Peyer's patch (tissue), 4 donors: ENCODE results near the gene RALGAPA1. TPM values are rescaled to one million over a fixed set of nuclear protein-coding genes. Genes with fewer than 3 reads are reported as not detected.

Experiments used
- DNase-seq, 3 donors: peaks; one replicate each; pipeline ENCODE4 v3.0.0-alpha.2; 2017 to 2019
- H3K27ac ChIP-seq, 4 donors: fragments of 200-600 bp; sonication (generic); one replicate each; pipeline ENCODE4 v1.5.1; 2016 to 2019
- H3K27me3 ChIP-seq, 2 donors: fragments of 200-600 bp; sonication (generic); one replicate each; pipeline ENCODE4 v1.5.1; 2019
- H3K36me3 ChIP-seq, 3 donors: fragments of 200-600 bp; sonication (generic); one replicate each; pipeline ENCODE4 v1.5.1; 2016 to 2019
- H3K4me1 ChIP-seq, 4 donors: fragments of 200-600 bp; sonication (generic); one replicate each; pipeline ENCODE4 v1.5.1; 2016 to 2019
- H3K4me3 ChIP-seq, 4 donors: fragments of 200-600 bp; sonication (generic); 1 replicate in 3 of 4; 2 replicates in 1 of 4; pipeline ENCODE4 v1.5.1; 2016 to 2019; ENCODE audit warnings: mild to moderate bottlenecking in 1 of 4
- H3K9me3 ChIP-seq, 4 donors: fragments of 200-600 bp; sonication (generic); one replicate each; pipeline ENCODE4 v1.5.1; 2016 to 2019; ENCODE audit warnings: mild to moderate bottlenecking in 1 of 4
- POLR2A ChIP-seq, 2 donors: fragments of 450-650 bp; IDR thresholded peaks; one replicate each; pipeline ENCODE4 v1.5.1; 2017; ENCODE audit warnings: antibody characterized with exemption in 2 of 2, mild to moderate bottlenecking in 2 of 2, moderate library complexity in 2 of 2
- total RNA-seq, 4 donors: library from RNA; depleted of rRNA; stranded (reverse); fragments of >200 nt; gene quantifications; one replicate each; pipeline ENCODE4 v1.1.0, GENCODE V29; 2016
- TF ChIP-seq, protein P1 (sequence below), 6 experiments: fragments of 450-650 bp in 4 of 6; fragments of 200-600 bp in 2 of 6; sonication (generic) in 1 of 6; IDR thresholded peaks; one replicate each; pipeline ENCODE4 v1.5.1; 2017 to 2019; ENCODE audit warnings: antibody characterized with exemption in 6 of 6, mild to moderate bottlenecking in 3 of 6, moderate library complexity in 1 of 6

The RALGAPA1 gene
- total RNA-seq, 4 donors from 2014 or later, result 61.8 to 163 (median 89.4) TPM

DNA sequence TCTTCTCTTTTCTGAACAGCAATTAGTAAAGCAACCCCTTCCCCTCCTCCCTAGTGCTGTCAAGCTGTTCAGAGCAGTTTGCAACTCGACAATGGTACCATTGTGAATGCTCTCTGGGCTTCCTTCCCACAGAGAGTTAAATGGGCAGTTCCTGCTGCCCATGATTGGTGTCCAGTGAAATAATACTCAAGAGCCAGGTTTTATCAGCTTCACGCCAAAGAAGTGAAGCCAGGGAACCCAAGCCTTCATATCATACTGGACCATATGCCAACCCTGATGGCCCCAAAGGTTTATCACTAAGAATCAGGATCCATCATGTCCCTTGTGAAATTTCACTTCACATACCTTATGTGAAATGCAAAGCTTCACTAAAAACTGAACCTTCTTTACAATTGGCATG, 250.4 kb downstream of the RALGAPA1 start:
- TF ChIP-seq, protein P1, sequence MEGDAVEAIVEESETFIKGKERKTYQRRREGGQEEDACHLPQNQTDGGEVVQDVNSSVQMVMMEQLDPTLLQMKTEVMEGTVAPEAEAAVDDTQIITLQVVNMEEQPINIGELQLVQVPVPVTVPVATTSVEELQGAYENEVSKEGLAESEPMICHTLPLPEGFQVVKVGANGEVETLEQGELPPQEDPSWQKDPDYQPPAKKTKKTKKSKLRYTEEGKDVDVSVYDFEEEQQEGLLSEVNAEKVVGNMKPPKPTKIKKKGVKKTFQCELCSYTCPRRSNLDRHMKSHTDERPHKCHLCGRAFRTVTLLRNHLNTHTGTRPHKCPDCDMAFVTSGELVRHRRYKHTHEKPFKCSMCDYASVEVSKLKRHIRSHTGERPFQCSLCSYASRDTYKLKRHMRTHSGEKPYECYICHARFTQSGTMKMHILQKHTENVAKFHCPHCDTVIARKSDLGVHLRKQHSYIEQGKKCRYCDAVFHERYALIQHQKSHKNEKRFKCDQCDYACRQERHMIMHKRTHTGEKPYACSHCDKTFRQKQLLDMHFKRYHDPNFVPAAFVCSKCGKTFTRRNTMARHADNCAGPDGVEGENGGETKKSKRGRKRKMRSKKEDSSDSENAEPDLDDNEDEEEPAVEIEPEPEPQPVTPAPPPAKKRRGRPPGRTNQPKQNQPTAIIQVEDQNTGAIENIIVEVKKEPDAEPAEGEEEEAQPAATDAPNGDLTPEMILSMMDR (IDR thresholded peaks at IDR 0.05), result no peak
- no peak for TF ChIP-seq POLR2A (IDR thresholded peaks at IDR 0.05)
- Histone ChIP-seq H3K36me3 (no peaks in the 10 kb centered on the region), H3K27me3 (no peaks in the 10 kb centered on the region), H3K4me3 (no peak overlapping the region), H3K4me1 (no peaks in the 10 kb centered on the region), H3K9me3 (no peaks in the 10 kb centered on the region), H3K27ac (no peak overlapping the region)
- DNase-seq, result no peak

DNA sequence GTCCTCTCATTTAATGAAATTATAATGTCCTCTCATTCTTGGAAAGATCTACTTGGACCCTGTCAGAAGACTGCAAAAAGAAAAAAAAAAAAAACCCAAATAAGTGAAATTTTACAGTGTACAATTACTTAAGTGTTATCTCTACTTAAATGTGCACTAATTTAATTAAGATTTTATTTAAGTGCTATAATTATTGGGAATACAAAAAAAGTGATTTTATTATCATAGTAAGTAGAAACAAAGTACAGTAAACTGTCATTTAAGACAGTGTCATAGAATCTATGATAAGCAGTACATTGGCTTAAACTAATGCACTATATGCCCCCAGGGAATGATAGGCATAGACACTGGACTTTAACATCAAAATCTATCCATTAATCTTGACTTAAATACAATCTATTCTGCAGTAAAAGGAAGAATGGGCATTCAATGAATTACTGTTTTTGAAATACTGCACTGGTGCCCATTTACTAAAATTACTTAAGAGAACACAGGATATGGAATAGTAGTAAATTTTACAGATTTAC, 251.8 kb downstream of the RALGAPA1 start:
- TF ChIP-seq, protein P1 (IDR thresholded peaks at IDR 0.05), result no peak
- no peak for TF ChIP-seq POLR2A (IDR thresholded peaks at IDR 0.05)
- DNase-seq, result no peak
- Histone ChIP-seq H3K9me3 (no peaks in the 10 kb centered on the region), H3K36me3 (no peaks in the 10 kb centered on the region), H3K27me3 (no peaks in the 10 kb centered on the region), H3K27ac (no peak overlapping the region), H3K4me1 (no peaks in the 10 kb centered on the region), H3K4me3 (no peak overlapping the region)

DNA sequence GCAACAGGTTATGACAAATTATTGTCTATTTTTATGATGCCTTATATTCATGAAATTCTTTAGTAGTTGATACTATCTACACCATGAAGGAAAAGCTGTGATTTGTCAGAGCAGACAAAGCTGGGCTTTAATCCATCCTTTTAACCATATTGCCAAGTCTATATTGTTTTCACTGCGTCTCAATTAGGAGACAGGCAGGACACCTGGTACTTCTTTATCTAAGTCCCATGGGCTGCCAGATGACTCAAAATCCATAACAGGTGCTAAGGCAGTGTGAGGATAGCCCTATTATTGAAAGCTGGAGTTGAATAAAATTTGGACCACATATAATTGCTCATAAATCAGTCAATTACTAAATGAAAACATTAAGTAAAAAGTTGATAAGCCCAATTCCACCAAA, 252.5 kb downstream of the RALGAPA1 start:
- no peak for TF ChIP-seq POLR2A (IDR thresholded peaks at IDR 0.05)
- TF ChIP-seq, protein P1 (IDR thresholded peaks at IDR 0.05), result no peak
- no peak for DNase-seq
- Histone ChIP-seq H3K36me3 (no peaks in the 10 kb centered on the region), H3K9me3 (no peaks in the 10 kb centered on the region), H3K4me3 (no peak overlapping the region), H3K27ac (no peak overlapping the region), H3K27me3 (no peaks in the 10 kb centered on the region), H3K4me1 (no peaks in the 10 kb centered on the region)

DNA sequence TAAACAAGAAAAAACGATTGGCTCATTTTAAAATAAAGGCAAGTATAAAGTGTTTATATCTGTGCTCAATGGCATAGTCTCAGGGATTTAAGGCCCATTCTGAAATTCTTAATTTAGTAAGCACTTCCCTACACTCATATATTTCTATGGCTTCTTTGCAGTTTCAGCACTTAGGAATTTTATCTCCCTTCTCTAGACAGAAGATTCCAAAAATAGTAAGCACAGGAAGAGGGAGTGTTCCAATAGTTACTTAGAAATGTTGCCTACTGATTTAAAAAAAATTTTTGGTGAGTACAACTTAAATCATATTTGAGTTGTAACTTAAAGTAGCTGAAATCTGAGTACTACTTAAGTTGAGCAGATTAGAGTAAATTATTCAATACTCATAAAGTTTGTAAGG, 255.3 kb downstream of the RALGAPA1 start:
- TF ChIP-seq, protein P1 (IDR thresholded peaks at IDR 0.05), result no peak
- TF ChIP-seq POLR2A (IDR thresholded peaks at IDR 0.05), result no peak
- H3K27me3 ChIP-seq, result no peaks in the 10 kb centered on the region
- H3K36me3 ChIP-seq, result no peaks in the 10 kb centered on the region
- no peak for DNase-seq
- H3K4me1 ChIP-seq, result no peaks in the 10 kb centered on the region
- no peak overlapping the region for H3K27ac ChIP-seq
- H3K4me3 ChIP-seq, result no peak overlapping the region
- no peaks in the 10 kb centered on the region for H3K9me3 ChIP-seq

DNA sequence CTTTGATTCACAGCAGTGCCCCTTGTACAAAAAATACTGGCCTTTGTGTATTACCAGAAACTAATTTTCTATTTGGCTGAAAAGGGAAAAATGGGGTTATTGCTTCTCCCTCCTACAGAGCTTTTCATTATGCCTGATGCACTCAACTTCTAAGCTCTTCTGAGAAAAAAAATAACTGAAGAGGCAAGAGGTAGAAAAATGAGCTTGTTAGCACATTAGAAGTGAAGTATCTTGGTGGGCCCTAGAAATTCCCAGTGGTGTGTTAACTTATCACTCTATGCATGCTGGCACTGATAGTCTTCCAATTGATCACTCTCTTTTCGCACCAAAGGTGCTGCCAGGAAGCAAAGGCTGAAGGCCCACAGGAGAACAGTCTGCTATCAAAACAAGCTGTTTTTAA, 258.0 kb downstream of the RALGAPA1 start:
- H3K27ac ChIP-seq, result no peak overlapping the region
- no peak overlapping the region for H3K4me3 ChIP-seq
- no peaks in the 10 kb centered on the region for H3K9me3 ChIP-seq
- no peaks in the 10 kb centered on the region for H3K27me3 ChIP-seq
- TF ChIP-seq, protein P1 (IDR thresholded peaks at IDR 0.05), result no peak
- no peak for TF ChIP-seq POLR2A (IDR thresholded peaks at IDR 0.05)
- H3K4me1 ChIP-seq, result no peaks in the 10 kb centered on the region
- H3K36me3 ChIP-seq, result no peaks in the 10 kb centered on the region
- DNase-seq, result no peak

DNA sequence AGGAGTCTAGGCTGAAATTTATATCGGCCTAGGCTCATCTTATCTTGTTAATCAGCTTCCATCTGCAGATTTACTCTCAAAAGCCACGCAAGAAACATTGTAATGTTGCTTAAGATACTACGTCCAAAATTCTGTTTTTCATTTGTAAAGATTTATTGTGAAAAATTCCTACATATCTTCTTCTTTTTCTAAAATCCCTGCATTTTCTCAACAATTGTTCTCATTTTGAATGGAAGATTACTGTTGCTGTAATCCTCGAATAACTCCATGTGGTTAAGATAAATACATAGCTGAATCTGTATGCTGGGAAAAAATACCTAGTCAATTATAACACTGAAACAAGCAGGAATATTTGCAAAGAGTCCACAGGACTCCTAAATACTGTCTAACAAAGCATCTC, 259.5 kb downstream of the RALGAPA1 start:
- no peaks in the 10 kb centered on the region for H3K9me3 ChIP-seq
- H3K27me3 ChIP-seq, result no peaks in the 10 kb centered on the region
- no peaks in the 10 kb centered on the region for H3K36me3 ChIP-seq
- no peak for DNase-seq
- no peak overlapping the region for H3K4me3 ChIP-seq
- H3K4me1 ChIP-seq, result no peaks in the 10 kb centered on the region
- H3K27ac ChIP-seq, result no peak overlapping the region
- TF ChIP-seq, protein P1 (IDR thresholded peaks at IDR 0.05), result no peak
- no peak for TF ChIP-seq POLR2A (IDR thresholded peaks at IDR 0.05)
